HEK293 (cell line): ENCODE results near the gene IRF6.

ENCODE experiments used
- CTCF ChIA-PET: fragments of 350-600 bp; formaldehyde crosslinking; extraction: SDS; loops from one replicate; lab custom pipeline; 2021; ENCODE audit warnings: antibody characterized with exemption; lab: Yijun Ruan, JAX
- POLR2A ChIA-PET: fragments of 300-600 bp; formaldehyde crosslinking; extraction: SDS; loops from one replicate; lab custom pipeline; 2020; ENCODE audit warnings: antibody characterized with exemption, inconsistent platforms; lab: Yijun Ruan, JAX
- H3K27ac ChIP-seq: fragments of 200-500 bp; sonication (Bioruptor generic); 2 replicates; pipeline ENCODE4 v1.5.1; 2014; ENCODE audit warnings: low read depth, low read length, control low read depth, inconsistent platforms; ENCODE audit errors: extremely low read depth
- H3K36me3 ChIP-seq, 2 experiments: fragments of 200-500 bp in 1 of 2; sonication (Bioruptor generic) in 1 of 2; 1 replicate in 1 of 2; 2 replicates in 1 of 2; pipeline ENCODE4 v1.5.1; 2014 to 2017; ENCODE audit warnings: inconsistent platforms in 2 of 2, low read length in 2 of 2; ENCODE audit not compliant: control insufficient read depth in 2 of 2, insufficient read depth in 1 of 2
- H3K4me1 ChIP-seq: fragments of 200-500 bp; sonication (Bioruptor generic); 2 replicates; pipeline ENCODE4 v1.5.1; 2014; ENCODE audit warnings: mild to moderate bottlenecking, low read length, inconsistent platforms; ENCODE audit not compliant: control insufficient read depth, insufficient read depth
- H3K4me3 ChIP-seq: 2 replicates; pipeline ENCODE4 v1.5.1; 2011; ENCODE audit warnings: low read depth, mild to moderate bottlenecking, control low read depth, low read length, moderate library complexity
- H3K9me3 ChIP-seq: fragments of 200-500 bp; sonication (Bioruptor generic); 2 replicates; pipeline ENCODE4 v1.5.1; 2014; ENCODE audit warnings: low read depth, low read length, inconsistent platforms; ENCODE audit not compliant: control insufficient read depth, insufficient read depth
- KLF16 ChIP-seq: fragments of 450-650 bp; formaldehyde crosslinking; IDR thresholded peaks from 2 replicates; pipeline ENCODE4 v1.5.1; 2017; ENCODE audit warnings: missing biosample characterization, missing genetic modification characterization
- KLF8 ChIP-seq: fragments of 450-650 bp; formaldehyde crosslinking; IDR thresholded peaks from 2 replicates; pipeline ENCODE4 v1.5.1; 2016; ENCODE audit warnings: missing biosample characterization, missing genetic modification characterization
- OVOL3 ChIP-seq: fragments of 450-650 bp; formaldehyde crosslinking; IDR thresholded peaks from 2 replicates; pipeline ENCODE4 v1.5.1; 2016; ENCODE audit warnings: missing biosample characterization, missing genetic modification characterization
- SALL2 ChIP-seq: fragments of 450-650 bp; formaldehyde crosslinking; IDR thresholded peaks from 2 replicates; pipeline ENCODE4 v1.5.0; 2017; ENCODE audit warnings: missing biosample characterization, mild to moderate bottlenecking, missing genetic modification characterization, borderline replicate concordance
- SP3 ChIP-seq: fragments of 450-650 bp; formaldehyde crosslinking; IDR thresholded peaks from 2 replicates; pipeline ENCODE4 v1.5.1; 2016; ENCODE audit warnings: missing biosample characterization, missing genetic modification characterization
- YY2 ChIP-seq: fragments of 450-650 bp; formaldehyde crosslinking; IDR thresholded peaks from 2 replicates; pipeline ENCODE4 v1.5.1; 2016; ENCODE audit warnings: missing biosample characterization, missing genetic modification characterization
- ZBTB1 ChIP-seq: fragments of 450-650 bp; formaldehyde crosslinking; IDR thresholded peaks from 2 replicates; pipeline ENCODE4 v1.5.1; 2016; ENCODE audit warnings: missing biosample characterization, missing genetic modification characterization
- ZBTB17 ChIP-seq: fragments of 450-650 bp; formaldehyde crosslinking; IDR thresholded peaks from 2 replicates; pipeline ENCODE4 v1.5.1; 2016; ENCODE audit warnings: missing biosample characterization, missing genetic modification characterization
- ZIC2 ChIP-seq: fragments of 450-650 bp; formaldehyde crosslinking; IDR thresholded peaks from 2 replicates; pipeline ENCODE4 v1.5.1; 2016; ENCODE audit warnings: missing biosample characterization, missing genetic modification characterization
- ZNF133 ChIP-seq: fragments of 450-650 bp; formaldehyde crosslinking; IDR thresholded peaks from 2 replicates; pipeline ENCODE4 v1.5.1; 2016; ENCODE audit warnings: missing biosample characterization, missing genetic modification characterization
- ZNF202 ChIP-seq: fragments of 450-650 bp; formaldehyde crosslinking; IDR thresholded peaks from 2 replicates; pipeline ENCODE4 v1.5.1; 2016; ENCODE audit warnings: missing biosample characterization, missing genetic modification characterization, borderline replicate concordance
- ZNF214 ChIP-seq: fragments of 450-650 bp; formaldehyde crosslinking; IDR thresholded peaks from 2 replicates; pipeline ENCODE4 v1.5.1; 2017; ENCODE audit warnings: missing biosample characterization, mild to moderate bottlenecking, missing genetic modification characterization, borderline replicate concordance
- ZNF239 ChIP-seq: fragments of 450-650 bp; formaldehyde crosslinking; IDR thresholded peaks from 2 replicates; pipeline ENCODE4 v1.5.1; 2016; ENCODE audit warnings: missing biosample characterization, missing genetic modification characterization
- ZNF248 ChIP-seq: fragments of 450-650 bp; formaldehyde crosslinking; IDR thresholded peaks from 2 replicates; pipeline ENCODE4 v1.5.1; 2017; ENCODE audit warnings: missing biosample characterization, missing genetic modification characterization
- ZNF324 ChIP-seq: fragments of 450-650 bp; formaldehyde crosslinking; IDR thresholded peaks from 2 replicates; pipeline ENCODE4 v1.5.1; 2016; ENCODE audit warnings: missing biosample characterization, missing genetic modification characterization
- ZNF341 ChIP-seq: fragments of 450-650 bp; formaldehyde crosslinking; IDR thresholded peaks from 2 replicates; pipeline ENCODE4; 2016; ENCODE audit warnings: low read depth, missing biosample characterization, missing genetic modification characterization
- ZNF354C ChIP-seq: fragments of 450-650 bp; formaldehyde crosslinking; IDR thresholded peaks from 2 replicates; pipeline ENCODE4 v1.5.1; 2016; ENCODE audit warnings: missing biosample characterization, missing genetic modification characterization, low read depth, borderline replicate concordance
- ZNF366 ChIP-seq: fragments of 450-650 bp; formaldehyde crosslinking; conservative IDR thresholded peaks from 2 replicates; pipeline ENCODE4 v1.5.1; 2016; ENCODE audit warnings: missing biosample characterization, missing genetic modification characterization
- ZNF416 ChIP-seq: fragments of 450-650 bp; formaldehyde crosslinking; IDR thresholded peaks from 2 replicates; pipeline ENCODE4 v1.5.1; 2016; ENCODE audit warnings: missing biosample characterization, missing genetic modification characterization
- ZNF423 ChIP-seq: fragments of 450-650 bp; formaldehyde crosslinking; IDR thresholded peaks from 2 replicates; pipeline ENCODE4 v1.5.1; 2016; ENCODE audit warnings: missing biosample characterization, missing genetic modification characterization
- ZNF529 ChIP-seq: fragments of 450-650 bp; formaldehyde crosslinking; IDR thresholded peaks from 2 replicates; pipeline ENCODE4 v1.5.1; 2017; ENCODE audit warnings: missing genetic modification characterization, missing biosample characterization; ENCODE audit not compliant: insufficient replicate concordance
- ZNF626 ChIP-seq: fragments of 450-650 bp; sonication (Bioruptor Pico); formaldehyde crosslinking; IDR thresholded peaks from 2 replicates; pipeline ENCODE4 v1.5.1; 2018; ENCODE audit warnings: missing biosample characterization, missing genetic modification characterization, inconsistent platforms
- ZNF747 ChIP-seq: fragments of 450-650 bp; formaldehyde crosslinking; IDR thresholded peaks from 2 replicates; pipeline ENCODE4 v1.5.1; 2016; ENCODE audit warnings: missing biosample characterization, missing genetic modification characterization
- ZNF792 ChIP-seq: fragments of 450-650 bp; formaldehyde crosslinking; IDR thresholded peaks from 2 replicates; pipeline ENCODE4 v1.5.1; 2016; ENCODE audit warnings: missing biosample characterization, missing genetic modification characterization

IRF6 gene

GRCh38 chr1:209767706-209768105 lies 38.2 kb downstream of the IRF6 start:
- no peak overlapping the region for H3K27ac ChIP-seq
- POLR2A ChIA-PET: interaction anchor here (0.6 to 1.0 kb wide), 3 partner anchors 17 to 486 kb away, joined by 3 to 6 read pairs (median 4); partner anchors contain the start of gene C1orf74
- no peaks in the 10 kb centered on the region for H3K36me3 ChIP-seq
- no peaks in the 10 kb centered on the region for H3K4me1 ChIP-seq
- H3K4me3 ChIP-seq: no peak overlapping the region
- no peaks in the 10 kb centered on the region for H3K9me3 ChIP-seq
- TF ChIP-seq ZNF416 (tag by site-specific recombination) (no peak), ZNF324 (tag by site-specific recombination) (no peak), ZIC2 (tag by site-specific recombination) (no peak), SALL2 (tag by site-specific recombination) (no peak), KLF8 (no peak), ZNF214 (tag by site-specific recombination) (no peak), ZNF202 (tag by site-specific recombination) (no peak), ZBTB1 (tag by site-specific recombination) (no peak), ZNF626 (tag by site-specific recombination) (no peak), ZNF354C (no peak), OVOL3 (no peak), ZNF366 (tag by site-specific recombination) (no peak), ZNF792 (tag by site-specific recombination) (no peak), ZNF133 (tag by site-specific recombination) (no peak)
- CTCF ChIA-PET: interaction anchor here (0.7 to 1.1 kb wide), 3 partner anchors 18 to 1448 kb away, joined by 3 to 5 read pairs (median 4); no protein-coding TSS in a partner anchor

- H3K4me3 ChIP-seq: no peak overlapping the region
- no peaks in the 10 kb centered on the region for H3K36me3 ChIP-seq
- CTCF ChIA-PET: interaction anchor here (0.6 to 0.7 kb wide), 4 partner anchors 17 to 1447 kb away, joined by 3 to 5 read pairs (median 3); no protein-coding TSS in a partner anchor
- TF ChIP-seq ZNF529 (no peak), ZNF341 (tag by site-specific recombination) (no peak), OVOL3 (no peak), ZNF248 (tag by site-specific recombination) (no peak), SP3 (no peak), ZNF423 (no peak)
- TF ChIP-seq, all 188 proteins: peak for 0
- no peaks in the 10 kb centered on the region for H3K9me3 ChIP-seq
- H3K27ac ChIP-seq: no peak overlapping the region
- H3K4me1 ChIP-seq: no peaks in the 10 kb centered on the region
- POLR2A ChIA-PET: interaction anchor here (0.6 to 1.8 kb wide), 2 partner anchors 17 to 487 kb away, joined by 4 to 8 read pairs; partner anchors contain the start of gene C1orf74
These were observed 38.8 kb downstream of the IRF6 start for GRCh38 chr1:209767096-209767495.

GRCh38 chr1:209766051-209766450 lies 39.9 kb downstream of the IRF6 start:
- Histone ChIP-seq H3K4me3 (no peak overlapping the region), H3K36me3 (no peaks in the 10 kb centered on the region), H3K4me1 (no peaks in the 10 kb centered on the region), H3K27ac (no peak overlapping the region), H3K9me3 (no peaks in the 10 kb centered on the region)
- CTCF ChIA-PET: interaction anchor here (0.5 to 0.9 kb wide), 4 partner anchors 17 to 1557 kb away, joined by 3 to 4 read pairs (median 3); no protein-coding TSS in a partner anchor
- POLR2A ChIA-PET: interaction anchor here (1.8 kb wide), 1 partner anchor 18 kb away, joined by 8 read pairs; the partner anchor contains the start of gene C1orf74
- TF ChIP-seq YY2 (tag by site-specific recombination) (no peak), ZNF747 (no peak), ZNF239 (tag by site-specific recombination) (no peak), ZBTB17 (tag by site-specific recombination) (no peak), KLF16 (no peak)
